GM18519 (cell line): ENCODE measurements around the gene CFAP299.
"Not testable (repeated sequence)": the region's sequence is repeated elsewhere in the genome, so short reads cannot be mapped to it uniquely, and the experiment has no call there.

Experiments used
- ATAC-seq: cut with Tn5 transposase; IDR thresholded peaks from one replicate; pipeline ENCODE4 v1.9.1; 2021; ENCODE audit warnings: mild to moderate bottlenecking, moderate library complexity; ENCODE audit not compliant: unreplicated experiment, low FRiP score

CFAP299 gene

DNA sequence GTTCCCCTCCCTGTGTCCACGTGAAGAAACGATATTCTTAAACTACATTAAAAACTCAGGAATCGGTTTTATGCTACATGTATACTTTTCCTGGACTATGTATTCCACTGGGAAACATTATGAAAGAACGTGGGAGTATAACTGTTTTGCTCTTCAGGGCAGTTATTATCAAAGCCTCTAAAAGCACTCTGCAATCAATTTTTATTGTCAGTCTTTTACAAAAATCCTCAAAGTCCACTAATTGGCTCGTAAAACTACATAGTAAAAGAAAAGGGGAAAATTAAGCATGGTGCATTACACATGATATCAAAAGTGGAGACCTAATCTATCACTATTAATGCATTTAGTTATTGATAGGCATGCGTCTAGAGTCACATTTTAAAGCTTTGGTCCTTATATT, 11.4 kb upstream of the CFAP299 start:
- no peak for ATAC-seq

DNA sequence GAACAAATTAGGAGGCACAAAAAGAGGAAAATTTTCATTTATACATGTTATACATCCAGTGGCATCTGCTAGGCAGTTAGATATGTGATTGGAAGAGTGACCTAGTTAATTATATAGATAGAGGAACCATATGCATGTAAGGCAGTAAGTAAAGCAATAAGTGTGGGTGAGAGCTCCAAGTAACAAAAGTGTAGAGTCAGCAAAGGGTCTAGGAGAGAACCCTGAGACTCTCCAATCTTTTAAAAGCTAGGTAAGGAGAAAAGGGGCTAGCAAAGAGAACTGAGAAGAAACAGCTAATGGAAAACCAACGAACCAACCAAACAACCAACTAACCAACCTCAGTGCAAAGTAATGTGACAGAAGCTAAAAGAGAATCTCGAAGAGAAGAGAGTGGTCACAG, 3.8 kb upstream of the CFAP299 start:
- no peak for ATAC-seq

DNA sequence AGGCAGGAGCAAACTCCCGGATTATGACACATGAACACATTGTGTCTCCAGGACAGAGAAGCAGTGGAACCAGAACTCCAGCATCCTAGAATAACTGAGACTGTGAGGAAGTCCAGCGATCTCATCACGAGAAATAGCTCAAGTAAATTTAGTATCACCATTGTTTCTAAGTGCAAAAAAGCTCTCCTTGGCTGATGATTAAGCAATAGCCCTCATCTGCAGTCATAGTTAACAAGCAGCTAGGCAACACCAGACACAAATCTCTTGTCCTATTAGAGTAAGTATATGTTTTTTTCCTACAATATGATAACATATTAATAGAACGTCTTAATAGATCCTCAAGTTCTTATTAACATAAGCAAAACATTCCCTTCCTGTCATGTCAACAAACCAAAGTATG, 2.4 kb upstream of the CFAP299 start:
- no peak for ATAC-seq

GRCh38 chr4:80334568-80334967, 962 bp upstream of the CFAP299 start:
- no peak for ATAC-seq

DNA sequence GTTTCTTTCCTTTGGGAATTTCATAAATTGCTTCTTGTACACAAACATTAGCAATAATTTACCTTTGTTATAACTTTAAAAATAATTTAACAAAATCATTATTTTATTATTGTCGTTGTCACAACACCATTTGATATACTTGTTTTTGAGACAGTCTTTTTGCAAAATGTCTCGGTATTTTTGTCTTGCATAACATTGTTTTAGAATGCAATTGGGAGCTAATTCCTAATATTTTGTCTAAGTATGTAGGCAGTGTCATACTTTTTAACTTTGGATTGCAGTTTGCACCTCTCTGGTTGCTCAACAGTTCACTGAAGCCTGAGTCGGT, 340 bp upstream of the CFAP299 start:
- no peak for ATAC-seq

- no peak for ATAC-seq
Measured at GRCh38 chr4:80336582-80336981, 1.1 kb downstream of the CFAP299 start.

DNA sequence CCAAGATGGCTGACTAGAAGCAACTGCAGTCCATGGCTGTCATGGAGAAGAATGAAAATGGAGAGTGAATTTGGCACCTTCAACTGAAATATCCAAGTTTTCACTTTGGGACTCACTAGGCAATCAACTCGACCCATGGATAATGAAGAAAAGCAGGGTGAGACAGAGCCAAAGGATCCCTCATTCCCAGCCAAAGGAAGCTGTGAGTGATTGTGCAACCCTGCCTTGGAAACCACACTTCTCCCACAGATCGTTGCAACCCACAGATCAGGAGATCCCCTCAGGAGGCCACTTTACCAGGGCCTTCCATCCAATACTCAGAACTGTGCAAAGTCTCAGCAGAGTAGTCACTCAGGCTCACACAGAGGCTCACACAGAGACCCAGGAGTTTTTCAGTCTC, 4.5 kb downstream of the CFAP299 start:
- no peak for ATAC-seq

- not testable (repeated sequence) for ATAC-seq
Measured at GRCh38 chr4:80342684-80343083, 7.2 kb downstream of the CFAP299 start.

DNA sequence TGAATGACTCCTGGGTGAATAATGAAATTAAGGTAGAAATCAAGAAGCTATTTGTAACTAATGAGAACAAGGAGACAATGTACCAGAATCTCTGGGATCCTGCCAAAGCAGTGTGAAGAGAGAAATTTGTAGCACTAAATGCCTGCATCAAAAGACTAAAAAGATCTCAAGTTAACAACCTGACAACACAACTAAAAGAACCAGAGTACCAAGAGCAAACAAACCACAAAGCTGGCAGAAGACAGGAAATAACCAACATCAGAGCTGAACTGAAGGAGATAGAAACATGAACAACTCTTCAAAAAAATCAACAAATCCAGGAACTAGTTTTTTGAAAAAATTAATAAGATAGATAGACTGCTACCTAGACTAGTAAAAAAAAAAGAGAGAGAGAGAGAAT, 8.4 kb downstream of the CFAP299 start:
- no peak for ATAC-seq

DNA sequence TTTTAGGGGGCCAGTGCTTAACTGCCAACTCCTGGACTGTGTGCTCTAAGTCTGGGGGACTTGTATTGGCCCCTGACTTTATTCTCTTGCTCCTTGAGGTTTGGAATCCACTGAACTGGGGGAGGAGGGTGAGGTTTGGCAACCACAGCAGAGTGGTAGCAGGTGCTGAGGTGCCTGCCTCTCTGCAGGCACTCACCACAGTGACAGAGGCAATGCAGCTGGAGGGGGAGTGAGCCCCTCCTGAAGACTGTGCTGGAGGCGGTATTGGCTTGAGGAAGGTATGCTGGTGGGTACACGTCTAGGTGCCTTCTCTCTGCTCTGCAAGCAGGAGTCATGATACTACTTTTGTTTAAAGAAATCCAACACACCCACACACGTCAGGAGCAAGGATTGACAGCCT, 24.6 kb downstream of the CFAP299 start:
- ATAC-seq: no peak

DNA sequence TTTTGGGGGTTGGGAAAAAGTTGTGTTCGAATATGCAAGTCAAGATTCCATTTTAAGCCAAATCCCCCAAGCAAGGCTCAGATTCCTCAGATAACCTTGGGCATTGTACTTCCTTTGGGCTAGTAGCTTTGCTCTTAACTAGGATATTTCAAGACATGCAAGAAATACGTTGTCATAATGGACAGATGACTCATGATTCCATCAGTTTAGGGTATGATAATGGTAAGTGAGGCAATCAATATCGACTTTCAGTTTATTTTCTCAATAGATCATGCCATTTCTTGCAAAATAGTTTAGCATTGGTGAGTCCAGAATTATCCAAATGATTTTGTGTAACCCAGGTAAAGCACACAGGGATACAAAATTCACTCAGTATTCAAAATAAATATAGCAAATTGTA, 25.4 kb downstream of the CFAP299 start:
- ATAC-seq: no peak

GRCh38 chr4:80361329-80361900, 25.9 kb downstream of the CFAP299 start:
- no peak for ATAC-seq

DNA sequence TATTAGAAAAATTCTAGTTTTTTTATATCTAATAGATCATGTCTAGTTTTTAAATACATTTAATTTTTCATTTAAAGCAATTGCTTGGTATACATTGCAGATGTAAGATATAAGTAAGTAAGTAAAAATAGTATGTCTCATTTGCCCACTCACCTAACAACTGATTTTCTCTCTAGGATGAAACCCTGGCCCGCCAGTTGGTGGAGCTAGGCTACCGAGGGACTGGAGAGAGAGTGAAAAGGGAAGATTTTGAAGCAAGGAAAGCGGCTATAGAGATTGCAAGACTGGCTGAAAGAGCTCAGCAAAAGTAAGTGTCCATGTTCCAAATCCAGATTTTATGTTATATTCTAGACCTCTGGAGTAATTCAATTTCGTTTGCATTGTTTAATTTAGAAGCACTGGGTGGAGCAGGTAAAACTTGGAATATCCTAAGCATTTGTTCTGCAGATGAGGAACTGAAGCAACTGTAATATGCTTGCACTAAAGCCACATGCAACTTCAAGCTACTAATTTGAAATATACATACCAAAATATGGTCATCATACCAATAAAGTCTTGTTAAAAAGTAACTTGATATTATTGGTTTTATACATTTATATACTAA, 27.1 kb downstream of the CFAP299 start:
- ATAC-seq: peak; percentile 61

- peak; percentile 70 for ATAC-seq
Measured at GRCh38 chr4:80365928-80366327, 30.4 kb downstream of the CFAP299 start.

GRCh38 chr4:80367737-80368136, 32.2 kb downstream of the CFAP299 start:
- no peak for ATAC-seq

DNA sequence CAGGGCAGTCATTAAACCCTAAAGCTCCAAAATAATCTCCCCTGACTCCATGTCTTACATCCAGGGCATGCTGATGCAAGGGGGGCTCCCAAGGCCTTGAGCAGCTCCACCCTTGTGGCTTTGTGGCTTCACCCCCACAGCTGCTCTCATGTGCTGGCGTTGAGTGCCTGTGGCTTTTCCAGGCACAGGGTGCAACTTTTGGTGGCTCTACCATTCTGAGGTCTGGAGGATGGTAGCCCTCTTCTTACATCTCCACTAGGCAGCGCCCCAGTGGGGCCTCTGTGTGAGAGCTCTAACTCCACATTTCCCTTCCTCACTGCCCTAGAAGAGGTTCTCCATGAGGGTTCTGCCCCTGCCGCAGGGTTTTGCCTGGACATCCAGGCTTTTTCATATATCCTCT, 35.1 kb downstream of the CFAP299 start:
- no peak for ATAC-seq

DNA sequence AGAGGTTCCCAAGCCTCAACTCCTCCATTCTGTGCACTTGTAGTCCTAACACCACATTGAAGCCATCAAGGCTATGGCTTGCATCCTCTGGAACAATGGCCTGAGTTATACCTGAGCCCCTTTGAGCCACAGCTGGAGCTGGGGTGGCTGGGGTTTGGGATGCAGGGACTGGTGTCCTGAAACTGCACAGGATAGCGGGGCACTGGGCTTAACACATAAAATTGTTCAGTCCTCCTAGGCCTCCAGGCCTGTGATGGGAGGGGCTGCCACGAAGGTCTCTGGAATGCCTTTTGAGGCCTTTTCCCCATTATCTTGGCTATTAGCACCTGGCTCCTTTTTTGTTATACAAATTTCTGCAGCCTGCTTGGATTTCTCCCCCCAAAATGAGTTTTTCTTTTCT, 35.5 kb downstream of the CFAP299 start:
- ATAC-seq: no peak

DNA sequence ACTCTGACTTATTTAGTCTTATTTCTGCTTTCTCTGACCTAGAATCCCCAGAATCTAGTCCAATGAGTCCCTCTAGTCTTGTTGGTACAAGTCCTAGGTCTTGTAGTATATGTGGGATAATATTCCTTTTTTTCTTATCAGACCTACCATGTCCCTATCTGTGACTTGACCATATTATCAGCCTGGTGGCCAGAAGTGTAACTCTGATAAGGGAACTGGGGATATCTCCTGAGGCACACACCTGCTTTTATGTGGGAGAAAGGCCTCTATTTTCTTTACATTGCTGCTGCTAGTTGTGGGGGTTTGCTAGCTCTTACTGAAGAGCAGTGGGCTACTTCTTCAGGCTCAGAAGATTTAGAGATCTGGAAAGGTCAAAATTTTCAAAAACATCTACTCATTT, 38.6 kb downstream of the CFAP299 start:
- no peak for ATAC-seq

DNA sequence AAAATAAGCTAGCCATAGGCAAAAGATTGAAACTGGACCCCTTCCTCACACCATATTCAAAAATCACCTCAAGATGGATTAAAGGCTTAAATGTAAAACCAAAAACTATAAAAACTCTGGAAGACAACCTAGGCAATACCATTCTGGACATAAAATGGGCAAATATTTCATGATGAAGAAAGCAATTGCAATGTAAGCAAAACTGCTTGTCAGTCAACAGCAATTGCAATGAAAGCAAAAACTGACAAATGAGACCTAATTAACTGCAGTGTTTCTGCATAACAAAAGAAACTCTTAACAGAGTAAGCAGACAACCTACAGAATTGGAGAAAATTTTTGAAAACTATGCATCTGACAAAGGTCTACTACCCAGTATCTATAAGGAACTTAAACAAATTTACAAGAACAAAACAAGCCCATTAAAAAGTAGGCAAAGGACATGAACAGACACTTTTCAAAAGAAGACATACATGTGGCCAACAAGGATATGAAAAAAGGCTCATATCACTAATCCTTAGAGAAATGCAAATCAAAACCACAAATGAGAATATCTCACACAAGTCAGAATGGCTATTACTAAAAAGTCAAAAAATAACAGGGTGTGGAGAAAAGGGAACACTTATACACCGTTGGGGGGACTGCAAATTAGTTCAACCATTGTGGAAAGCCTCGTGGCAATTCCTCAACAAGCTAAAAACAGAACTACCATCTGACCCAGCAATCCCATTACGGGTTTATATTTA, 46.7 kb downstream of the CFAP299 start:
- peak; percentile 75 for ATAC-seq

DNA sequence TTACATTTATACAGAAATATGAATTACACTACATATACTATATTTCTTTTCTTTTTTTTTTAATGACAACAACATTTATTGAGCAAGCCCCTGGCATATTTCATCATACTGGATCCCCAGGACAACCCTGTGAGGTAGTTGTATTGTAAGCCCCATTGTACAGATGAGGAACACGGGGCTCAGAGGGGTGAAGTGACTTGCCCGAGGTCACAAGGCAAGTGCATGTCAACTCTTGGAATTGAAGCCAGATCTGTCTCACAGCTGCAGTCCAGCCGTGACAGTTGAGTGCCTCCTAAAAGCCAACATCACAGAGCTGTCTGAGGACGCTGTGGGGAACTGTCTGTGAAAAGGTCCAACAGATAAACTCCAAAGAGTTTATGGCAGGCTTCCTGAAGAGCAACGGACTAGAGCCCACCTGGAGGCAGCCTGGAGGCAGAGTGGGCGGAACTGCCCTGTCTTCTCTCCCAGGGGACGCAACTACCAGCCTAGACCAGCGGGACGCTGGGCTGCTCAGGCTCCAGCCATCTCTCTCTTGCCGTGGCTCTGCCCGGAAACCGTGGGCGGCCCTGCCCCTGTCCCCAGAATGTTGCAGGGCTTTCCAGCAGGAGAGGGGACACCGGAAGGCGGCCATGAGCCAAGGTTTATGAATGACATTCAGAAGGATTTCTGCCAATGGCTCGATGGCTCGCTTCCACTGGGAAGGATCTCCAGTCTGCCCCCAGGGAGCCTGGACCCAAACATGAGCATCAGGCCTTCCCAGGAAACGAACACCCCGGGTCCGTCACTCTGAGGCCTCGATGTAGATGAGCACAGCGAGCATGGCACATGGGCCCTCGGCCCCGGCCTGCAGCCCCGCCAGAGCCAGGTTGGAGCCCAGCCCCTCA, 50.1 kb downstream of the CFAP299 start:
- no peak for ATAC-seq

DNA sequence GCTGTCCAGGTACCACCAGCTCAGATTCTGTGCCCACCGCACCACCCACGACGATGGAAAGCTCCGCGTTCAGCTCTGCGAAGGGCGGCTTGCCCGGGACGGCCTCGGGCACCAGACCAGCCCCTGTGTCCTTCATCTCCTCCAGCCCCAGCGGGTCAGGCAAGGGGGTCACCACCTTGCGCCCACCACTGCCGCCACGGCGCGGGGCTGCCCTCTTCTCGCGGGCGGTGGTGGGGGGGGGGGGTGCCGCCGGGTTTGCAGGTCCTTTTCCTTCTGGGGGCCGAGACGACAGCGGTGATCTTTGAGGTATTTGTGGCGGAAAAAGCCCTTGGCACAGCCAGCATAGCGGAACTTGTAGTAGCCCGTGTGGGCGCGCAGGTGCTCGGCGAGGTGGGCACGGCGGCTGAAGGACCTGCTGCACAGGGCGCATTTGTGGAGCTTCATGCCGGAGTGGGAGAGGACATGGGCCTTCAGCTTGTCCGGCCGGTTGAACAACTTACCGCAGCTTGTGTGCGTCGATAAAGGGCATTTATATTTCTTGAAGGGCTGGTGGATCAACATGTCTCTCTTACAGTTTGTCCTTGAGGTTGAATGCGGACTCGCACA, 50.9 kb downstream of the CFAP299 start:
- no peak for ATAC-seq
